K562 (cell line): ENCODE results near the gene RAB14. TPM values are rescaled to one million over a fixed set of nuclear protein-coding genes. Genes with fewer than 3 reads are reported as not detected.

ENCODE experiments used
- ATAC-seq: fragments of 200-7000 bp; cut with Tn5 transposase; 3 replicates; pipeline ENCODE4 v1.9.1; 2020; ENCODE audit warnings: moderate library complexity
- BruUV-seq: library from RNA; stranded (reverse); fragments of 400-500 nt; replicated peaks from 2 replicates; lab custom pipeline; 2021; lab: Mats Ljungman, UMichigan
- CTCF ChIA-PET: fragments of 300-600 bp; formaldehyde crosslinking; extraction: SDS; loops from one replicate; lab custom pipeline; 2021; ENCODE audit warnings: low intra/inter-chr PET ratio; lab: Yijun Ruan, JAX
- POLR2A ChIA-PET: fragments of 300-600, 350-650 bp; sonication (Branson Sonifier 250); formaldehyde crosslinking; extraction: SDS; loops from one replicate; lab custom pipeline; 2021; ENCODE audit warnings: antibody characterized with exemption, inconsistent platforms; lab: Yijun Ruan, JAX
- DNase-seq, 4 experiments: peaks; one replicate each; pipeline versions ENCODE4 v3.0.0 to v3.0.0-alpha.2; 2011 to 2018; ENCODE audit warnings: low spot score in 3 of 4, mixed read lengths in 3 of 4; ENCODE audit errors: extremely low read depth in 1 of 4
- FAIRE-seq: peaks from 2 replicates; lab custom pipeline; 2011; peaks lifted over from hg19 to GRCh38; lab: Jason Lieb, UNC
- H2AFZ ChIP-seq: 2 replicates; pipeline ENCODE4 v1.6.0; 2011; ENCODE audit warnings: low read depth, low read length, control low read depth, inconsistent platforms
- H3K27ac ChIP-seq: fragments of 200-600 bp; 3 replicates; pipeline ENCODE4 v1.8.0; 2011; ENCODE audit warnings: low read depth, mild to moderate bottlenecking, control low read depth, inconsistent platforms, low read length, moderate library complexity, mixed read lengths; ENCODE audit errors: extremely low read depth
- H3K27me3 ChIP-seq, 2 experiments: fragments of 300-600 bp in 1 of 2; 2 replicates in 1 of 2; 3 replicates in 1 of 2; pipeline versions ENCODE4 v1.6.0 to v1.8.0; 2011; ENCODE audit warnings: inconsistent platforms in 2 of 2, low read length in 2 of 2, mild to moderate bottlenecking in 1 of 2, mixed read lengths in 1 of 2, moderate library complexity in 1 of 2; ENCODE audit not compliant: control insufficient read depth in 2 of 2, insufficient read depth in 2 of 2
- H3K36me3 ChIP-seq: fragments of 300-600 bp; 3 replicates; pipeline ENCODE4 v1.8.0; 2011; ENCODE audit warnings: mild to moderate bottlenecking, low read length, inconsistent platforms; ENCODE audit not compliant: control insufficient read depth, insufficient read depth
- H3K4me1 ChIP-seq, 2 experiments: fragments of 200-600 bp in 1 of 2; replicated peaks in 1 of 2; 2 replicates in 1 of 2; 3 replicates in 1 of 2; pipeline versions ENCODE4 v1.5.1 to v1.8.0; 2011; ENCODE audit warnings: inconsistent platforms in 2 of 2, low read length in 2 of 2, mild to moderate bottlenecking in 1 of 2, mixed read lengths in 1 of 2, moderate library complexity in 1 of 2; ENCODE audit not compliant: control insufficient read depth in 2 of 2, insufficient read depth in 2 of 2
- H3K4me2 ChIP-seq: 2 replicates; pipeline ENCODE4 v1.6.1; 2011; ENCODE audit warnings: low read length, control low read depth, inconsistent platforms, mixed read lengths; ENCODE audit not compliant: insufficient read depth
- H3K4me3 ChIP-seq: fragments of 200-600 bp; sonication (generic), shearing (Covaris generic); 2 replicates; pipeline ENCODE4 v1.5.1; 2016; ENCODE audit warnings: control low read depth, inconsistent platforms
- H3K79me2 ChIP-seq: fragments of 200-600 bp; 3 replicates; pipeline ENCODE4 v1.8.0; 2011; ENCODE audit warnings: low read length, inconsistent platforms; ENCODE audit not compliant: control insufficient read depth, insufficient read depth
- H3K9ac ChIP-seq, 2 experiments: 2 replicates each; pipeline versions ENCODE4 v1.6.0 to v1.6.1; 2011; ENCODE audit warnings: low read depth in 2 of 2, low read length in 2 of 2, control low read depth in 1 of 2, inconsistent platforms in 1 of 2, mild to moderate bottlenecking in 1 of 2, mixed read lengths in 1 of 2; ENCODE audit not compliant: insufficient read depth in 1 of 2
- H3K9me1 ChIP-seq: one replicate; pipeline ENCODE4 v1.6.0; 2011; ENCODE audit warnings: inconsistent platforms, mild to moderate bottlenecking, low read length, moderate library complexity; ENCODE audit not compliant: control insufficient read depth, insufficient read depth
- H3K9me3 ChIP-seq: replicated peaks from 2 replicates; pipeline ENCODE4 v1.5.1; 2011; ENCODE audit warnings: low read depth, low read length, inconsistent platforms; ENCODE audit not compliant: control insufficient read depth, insufficient read depth
- H4K20me1 ChIP-seq: replicated peaks from 2 replicates; pipeline ENCODE4 v1.6.1; 2011; ENCODE audit warnings: low read length, inconsistent platforms, mixed read lengths; ENCODE audit not compliant: control insufficient read depth, insufficient read depth
- AFF4 ChIP-seq: sonication (generic); formaldehyde crosslinking; IDR thresholded peaks from 2 replicates; pipeline ENCODE4 v1.8.0; 2023; ENCODE audit warnings: mild to moderate bottlenecking, missing genetic modification reagents
- CBX3 ChIP-seq, 2 experiments: IDR thresholded peaks; 1 replicate in 1 of 2; 2 replicates in 1 of 2; pipeline ENCODE4 v1.6.1; 2012; ENCODE audit warnings: inconsistent platforms in 2 of 2, low read length in 2 of 2, borderline replicate concordance in 1 of 2, control low read depth in 1 of 2
- CTCF ChIP-seq, 3 experiments: IDR thresholded peaks in 2 of 3; conservative IDR thresholded peaks in 1 of 3; 2 replicates each; pipeline ENCODE4 v1.5.1; 2011 to 2012; ENCODE audit warnings: low read length in 3 of 3, mild to moderate bottlenecking in 3 of 3, control low read depth in 2 of 3, improper control_type of control experiment in 1 of 3, inconsistent platforms in 1 of 3, low read depth in 1 of 3, mixed read lengths in 1 of 3, moderate library complexity in 1 of 3; ENCODE audit not compliant: insufficient read depth in 2 of 3
- POLR2A ChIP-seq: fragments of 450-650 bp; conservative IDR thresholded peaks from 2 replicates; pipeline ENCODE4 v1.6.1; 2016
- RAD21 ChIP-seq, 2 experiments: fragments of 250-450 bp in 1 of 2; fragments of 450-650 bp in 1 of 2; sonication (Bioruptor Pico) in 1 of 2; formaldehyde crosslinking in 1 of 2; IDR thresholded peaks in 1 of 2; conservative IDR thresholded peaks in 1 of 2; 2 replicates each; pipeline versions ENCODE4 v1.4.0 to v1.8.0; 2020 to 2022; ENCODE audit warnings: mild to moderate bottlenecking in 2 of 2, moderate library complexity in 1 of 2
- RBFOX2 ChIP-seq: fragments of 200-400 bp; formaldehyde crosslinking; IDR thresholded peaks from 2 replicates; pipeline ENCODE4 v1.6.1; 2017; ENCODE audit warnings: low read depth, mild to moderate bottlenecking, low read length, moderate library complexity
- SRF ChIP-seq, 2 experiments: fragments of 250-450, 450-650 bp in 1 of 2; sonication (Bioruptor Pico) in 1 of 2; sonication (generic) in 1 of 2; formaldehyde crosslinking; IDR thresholded peaks; 2 replicates each; pipeline versions ENCODE4 v1.5.0 to v1.5.1; 2020 to 2022; ENCODE audit warnings: mild to moderate bottlenecking in 1 of 2, missing genetic modification reagents in 1 of 2
- ZBTB2 ChIP-seq: fragments of 450-650 bp; IDR thresholded peaks from 2 replicates; pipeline ENCODE4 v1.6.1; 2016; ENCODE audit warnings: antibody characterized with exemption
- ZKSCAN3 ChIP-seq: fragments of 250-450 bp; sonication (Bioruptor Pico); IDR thresholded peaks from 2 replicates; pipeline ENCODE4 v1.4.0; 2020
- ZNF384 ChIP-seq: IDR thresholded peaks from 2 replicates; pipeline ENCODE4 v1.6.1; 2012; ENCODE audit warnings: low read depth, low read length, improper control_type of control experiment
- ZNF408 ChIP-seq: fragments of 250-450 bp; sonication (Bioruptor Pico); IDR thresholded peaks from 2 replicates; pipeline ENCODE4 v1.4.0; 2020; ENCODE audit warnings: low read depth, mild to moderate bottlenecking, moderate library complexity
- ZNF511 ChIP-seq: sonication (generic); formaldehyde crosslinking; IDR thresholded peaks from 2 replicates; pipeline ENCODE4 v1.8.0; 2022; ENCODE audit warnings: mild to moderate bottlenecking, missing genetic modification reagents
- ZNF586 ChIP-seq: fragments of 450-650 bp; formaldehyde crosslinking; conservative IDR thresholded peaks from 2 replicates; pipeline ENCODE4 v1.4.0; 2020; ENCODE audit warnings: mild to moderate bottlenecking, moderate library complexity
- WGBS: fragments of 100-300 bp; shearing (Covaris generic); methylation state at CpG from one replicate; pipeline ENCODE4 v1.1.6; 2016; ENCODE audit warnings: low coverage, mixed read lengths; ENCODE audit not compliant: insufficient coverage; ENCODE audit errors: missing lambda C conversion rate; 5-methylcytosine and 5-hydroxymethylcytosine counted together
- in situ Hi-C: fragments of 300-500 bp; cut with MboI; formaldehyde crosslinking; loops from 4 replicates; pipeline ENCODE4 v1.15.0; 2018; ENCODE audit warnings: inconsistent platforms, mixed read lengths
- intact Hi-C: fragments of 100-400 bp; cut with micrococcal nuclease; formaldehyde crosslinking; loops from 2 replicates; pipeline ENCODE4 v1.14.2; 2022
- polyA plus RNA-seq, 8 experiments: library from polyadenylated mRNA; depleted of rRNA in 4 of 8; stranded (reverse) in 5 of 8; unstranded in 3 of 8; fragments of >200 nt; fragmentation: Nextera tagmentation in 2 of 8; fragmentation: Illumina TruSeq in 1 of 8; extraction: Ambion mirVana in 2 of 8; extraction: Trizol in 1 of 8; gene quantifications; 2 replicates each; pipeline versions ENCODE4 v1.2.1 to v1.2.3, GENCODE V29; 2011 to 2014; ENCODE audit warnings: inconsistent platforms in 1 of 8, missing spikeins in 1 of 8
- total RNA-seq, 7 experiments: library from RNA; depleted of rRNA in 6 of 7; stranded (reverse); fragments of >200 nt in 6 of 7; fragmentation: Illumina TruSeq in 2 of 7; extraction: Trizol in 2 of 7; gene quantifications; 2 replicates each; pipeline versions ENCODE4 v1.2.1 to v1.2.3, GENCODE V29; 2011 to 2021; ENCODE audit warnings: low replicate concordance in 1 of 7

Gene RAB14
- total and polyA plus RNA-seq, 9 of the 15 experiments (the other 6 are each of a cell fraction or from before 2014, with no cell fraction given) = 10.3 to 41.8 (median 20.9) TPM

- BruUV-seq = no TSS peak
- no peaks in the 10 kb centered on the region for H3K79me2 ChIP-seq
- no peaks in the 10 kb centered on the region for H4K20me1 ChIP-seq
- peak; percentile 64 for FAIRE-seq
- no peak overlapping the region for H2AFZ ChIP-seq
- H3K9me1 ChIP-seq = no peaks in the 10 kb centered on the region
- peak in 2 of 4 experiments; percentile 31 to 34 for DNase-seq
- no peak overlapping the region for H3K4me2 ChIP-seq
- no peak overlapping the region for H3K4me3 ChIP-seq
- ATAC-seq = peak; percentile 87
- no peaks in the 10 kb centered on the region for H3K9me3 ChIP-seq
- POLR2A ChIA-PET = interaction anchor here (0.7 to 1.8 kb wide), 6 partner anchors 8 to 208 kb away, joined by 3 to 6 read pairs (median 4); no protein-coding TSS in a partner anchor
- H3K27me3 ChIP-seq = no peaks in the 10 kb centered on the region
- 59% methylated on average over 3 of the region's 3 CpGs for WGBS
- TF ChIP-seq CTCF (IDR thresholded peaks at IDR 0.05 in 2 of 3, conservative IDR thresholded peaks at IDR 0.05 in 1 of 3; ENCODE audit: insufficient read depth in 2 of 3, low read depth in 1 of 3, low read length in 3 of 3) (peak; percentile 32 to 46 (median 42); a peak in 5 of 6 replicates), RBFOX2 (no peak), POLR2A (no peak), ZNF511 (CRISPR knock-in tag) (no peak), ZBTB2 (no peak), ZKSCAN3 (CRISPR knock-in tag) (no peak), AFF4 (CRISPR knock-in tag) (no peak), CBX3 (IDR thresholded peaks at IDR 0.05; ENCODE audit: borderline replicate concordance in 1 of 2, low read length in 2 of 2) (no peak), ZNF384 (no peak), RAD21 (CRISPR knock-in tag; conservative IDR thresholded peaks at IDR 0.05 in 1 of 2, IDR thresholded peaks at IDR 0.05 in 1 of 2) (0 out of 4 replicates have a peak, but pooled peaks of 1 of the 2 experiments have one; percentile 15), SRF (CRISPR knock-in tag; IDR thresholded peaks at IDR 0.05) (no peak), ZNF408 (no peak), ZNF586 (no peak)
- in situ Hi-C loops = loop anchor here (5.0 kb wide), 1 partner anchor 427 kb away; no protein-coding TSS in a partner anchor
- intact Hi-C loops = no loop called here
- no peak overlapping the region for H3K27ac ChIP-seq
- H3K9ac ChIP-seq = no peak overlapping the region
- CTCF ChIA-PET = no interaction called here
- no peaks in the 10 kb centered on the region for H3K4me1 ChIP-seq
- peaks cover 81% of the 10 kb centered on the region for H3K36me3 ChIP-seq
These were observed 32.5 kb downstream of the RAB14 start for GRCh38 chr9:121169094-121169601.
